DOHH2 (cell line): ENCODE measurements around the gene CEP57L1.
"Not testable (repeated sequence)": the region's sequence is repeated elsewhere in the genome, so short reads cannot be mapped to it uniquely, and the experiment has no call there.

Experiments used
- EZH2phosphoT487 ChIP-seq: fragments of 200-600 bp; sonication (generic); IDR thresholded peaks from 2 replicates; pipeline ENCODE4 v1.6.1; 2017; ENCODE audit warnings: borderline replicate concordance, mild to moderate bottlenecking, antibody characterized with exemption, low read length, moderate library complexity, mixed read lengths
- TF ChIP-seq, protein P1 (sequence below): fragments of 200-600 bp; sonication (generic); IDR thresholded peaks from one replicate; pipeline ENCODE4 v1.5.1; 2014; ENCODE audit warnings: antibody characterized with exemption, mild to moderate bottlenecking, low read depth, low read length; ENCODE audit not compliant: poor library complexity, severe bottlenecking

GRCh38 chr6:109112663-109113062 is 17.4 kb downstream of the CEP57L1 start:
- TF ChIP-seq, protein P1, sequence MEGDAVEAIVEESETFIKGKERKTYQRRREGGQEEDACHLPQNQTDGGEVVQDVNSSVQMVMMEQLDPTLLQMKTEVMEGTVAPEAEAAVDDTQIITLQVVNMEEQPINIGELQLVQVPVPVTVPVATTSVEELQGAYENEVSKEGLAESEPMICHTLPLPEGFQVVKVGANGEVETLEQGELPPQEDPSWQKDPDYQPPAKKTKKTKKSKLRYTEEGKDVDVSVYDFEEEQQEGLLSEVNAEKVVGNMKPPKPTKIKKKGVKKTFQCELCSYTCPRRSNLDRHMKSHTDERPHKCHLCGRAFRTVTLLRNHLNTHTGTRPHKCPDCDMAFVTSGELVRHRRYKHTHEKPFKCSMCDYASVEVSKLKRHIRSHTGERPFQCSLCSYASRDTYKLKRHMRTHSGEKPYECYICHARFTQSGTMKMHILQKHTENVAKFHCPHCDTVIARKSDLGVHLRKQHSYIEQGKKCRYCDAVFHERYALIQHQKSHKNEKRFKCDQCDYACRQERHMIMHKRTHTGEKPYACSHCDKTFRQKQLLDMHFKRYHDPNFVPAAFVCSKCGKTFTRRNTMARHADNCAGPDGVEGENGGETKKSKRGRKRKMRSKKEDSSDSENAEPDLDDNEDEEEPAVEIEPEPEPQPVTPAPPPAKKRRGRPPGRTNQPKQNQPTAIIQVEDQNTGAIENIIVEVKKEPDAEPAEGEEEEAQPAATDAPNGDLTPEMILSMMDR, result not testable (repeated sequence)
- TF ChIP-seq EZH2phosphoT487, result not testable (repeated sequence)
